Stimulated activated CD8-positive, alpha-beta memory T cell treated with anti-CD3 and anti-CD28 coated beads, Interleukin-15, amount 100 ng/mL, for 1 hour (primary cell): ENCODE results near the gene ADGRB3.

Experiments
- DNase-seq: peaks from one replicate; pipeline ENCODE4 v3.0.0-alpha.2; 2020; ENCODE audit warnings: low read depth

The ADGRB3 gene

GRCh38 chr6:69331886-69332285, 696.8 kb downstream of the ADGRB3 start:
- no peak for DNase-seq

- DNase-seq, result no peak
Measured at GRCh38 chr6:69337311-69337710, 702.2 kb downstream of the ADGRB3 start.

GRCh38 chr6:69338431-69339162, 703.5 kb downstream of the ADGRB3 start:
- DNase-seq, result no peak

- no peak for DNase-seq
Measured at GRCh38 chr6:69339163-69339550, 704.1 kb downstream of the ADGRB3 start.

- no peak for DNase-seq
Measured at GRCh38 chr6:69340196-69340595, 705.1 kb downstream of the ADGRB3 start.

- no peak for DNase-seq
Measured at GRCh38 chr6:69343851-69344250, 708.8 kb downstream of the ADGRB3 start.

GRCh38 chr6:69349771-69350170, 714.7 kb downstream of the ADGRB3 start:
- DNase-seq, result no peak

GRCh38 chr6:69362209-69362608, 727.1 kb downstream of the ADGRB3 start:
- no peak for DNase-seq

GRCh38 chr6:69366831-69367230, 731.7 kb downstream of the ADGRB3 start:
- no peak for DNase-seq

GRCh38 chr6:69368613-69369012, 733.5 kb downstream of the ADGRB3 start:
- no peak for DNase-seq

- DNase-seq, result no peak
Measured at GRCh38 chr6:69370763-69371162, 735.7 kb downstream of the ADGRB3 start.

- DNase-seq, result no peak
Measured at GRCh38 chr6:69378326-69378725, 743.2 kb downstream of the ADGRB3 start.

- DNase-seq, result no peak
Measured at GRCh38 chr6:69379518-69379917, 744.4 kb downstream of the ADGRB3 start.

GRCh38 chr6:69383627-69384026, 748.5 kb downstream of the ADGRB3 start:
- no peak for DNase-seq

GRCh38 chr6:69386426-69386825, 751.3 kb downstream of the ADGRB3 start:
- DNase-seq, result no peak

GRCh38 chr6:69390125-69390524, 755.0 kb downstream of the ADGRB3 start:
- no peak for DNase-seq

- no peak for DNase-seq
Measured at GRCh38 chr6:69391106-69391505, 756.0 kb downstream of the ADGRB3 start.

- no peak for DNase-seq
Measured at GRCh38 chr6:69392745-69393144, 757.7 kb downstream of the ADGRB3 start.

- DNase-seq, result no peak
Measured at GRCh38 chr6:69398311-69398710, 763.2 kb downstream of the ADGRB3 start.

- DNase-seq, result no peak
Measured at GRCh38 chr6:69398729-69399128, 763.6 kb downstream of the ADGRB3 start.

GRCh38 chr6:69408886-69409285, 773.8 kb downstream of the ADGRB3 start:
- DNase-seq, result no peak

- DNase-seq, result no peak
Measured at GRCh38 chr6:69416776-69417175, 781.7 kb downstream of the ADGRB3 start.

- DNase-seq, result no peak
Measured at GRCh38 chr6:69421269-69421668, 786.2 kb downstream of the ADGRB3 start.

- DNase-seq, result no peak
Measured at GRCh38 chr6:69422020-69422419, 786.9 kb downstream of the ADGRB3 start.
